Small intestine (tissue), 7 donors: ENCODE data around the gene ZNF519. TPM values are rescaled to one million over a fixed set of nuclear protein-coding genes. Genes with fewer than 3 reads are reported as not detected.
A peak's percentile ranks its signal among the peaks of the same experiment; 100 is the strongest.
"Not testable (repeated sequence)": the region's sequence is repeated elsewhere in the genome, so short reads cannot be mapped to it uniquely, and the experiment has no call there.

Experiments used
- DNase-seq, 2 donors: peaks; one replicate each; pipeline versions ENCODE4 v3.0.0 to v3.0.0-alpha.2; 2013
- FAIRE-seq: peaks from 2 replicates; lab custom pipeline; 2012; peaks lifted over from hg19 to GRCh38; lab: Jason Lieb, UNC
- H3K27ac ChIP-seq, 3 donors: one replicate each; pipeline ENCODE4 v1.5.1; 2013; ENCODE audit warnings: low read length in 2 of 3, mild to moderate bottlenecking in 2 of 3, control low read depth in 1 of 3, inconsistent platforms in 1 of 3, low read depth in 1 of 3, moderate library complexity in 1 of 3
- H3K27me3 ChIP-seq, 3 donors: one replicate each; pipeline ENCODE4 v1.6.1; 2013; ENCODE audit warnings: low read length in 3 of 3, inconsistent platforms in 1 of 3; ENCODE audit not compliant: control insufficient read depth in 3 of 3, insufficient read depth in 3 of 3
- H3K36me3 ChIP-seq, 3 donors: one replicate each; pipeline ENCODE4 v1.6.1; 2013; ENCODE audit warnings: low read length in 3 of 3, inconsistent platforms in 1 of 3, low read depth in 1 of 3, mild to moderate bottlenecking in 1 of 3, moderate library complexity in 1 of 3; ENCODE audit not compliant: control insufficient read depth in 3 of 3, insufficient read depth in 2 of 3
- H3K4me1 ChIP-seq, 3 donors: one replicate each; pipeline ENCODE4 v1.6.1; 2013; ENCODE audit warnings: low read length in 2 of 3, inconsistent platforms in 1 of 3, low read depth in 1 of 3, mild to moderate bottlenecking in 1 of 3, moderate library complexity in 1 of 3; ENCODE audit not compliant: control insufficient read depth in 3 of 3, insufficient read depth in 2 of 3
- H3K4me3 ChIP-seq, 3 donors: one replicate each; pipeline ENCODE4 v1.5.1; 2013; ENCODE audit warnings: low read length in 3 of 3, control low read depth in 1 of 3, inconsistent platforms in 1 of 3, low read depth in 1 of 3, mild to moderate bottlenecking in 1 of 3, moderate library complexity in 1 of 3
- H3K9me3 ChIP-seq, 2 donors: one replicate each; pipeline ENCODE4 v1.6.1; 2013; ENCODE audit warnings: low read depth in 1 of 2, low read length in 1 of 2; ENCODE audit not compliant: control insufficient read depth in 2 of 2, insufficient read depth in 1 of 2
- WGBS, 3 donors: extraction: QIAGEN DNeasy Blood & Tissue Kit; methylation state at CpG; one replicate each; pipeline ENCODE4 v1.1.7; 2013; 5-methylcytosine and 5-hydroxymethylcytosine counted together
- polyA plus RNA-seq, 4 donors: library from polyadenylated mRNA; stranded (reverse) in 3 of 4; unstranded in 1 of 4; fragments of 200-250 nt in 3 of 4; fragments of 120-200 nt in 1 of 4; gene quantifications; one replicate each; pipeline versions ENCODE4 v1.2.1 to v1.2.3, GENCODE V29; 2013
- donor health status: healthy with polysubstance abuse.
- donor health status: control.
- donor health status: control.
- donor health status: Bipolar disorder and iron deficiency.
- donor health status: healthy.

Gene ZNF519
- polyA plus RNA-seq, 4 donors: under 0.01 to 7.2 (median 2.3) TPM; not detected in 1

DNA sequence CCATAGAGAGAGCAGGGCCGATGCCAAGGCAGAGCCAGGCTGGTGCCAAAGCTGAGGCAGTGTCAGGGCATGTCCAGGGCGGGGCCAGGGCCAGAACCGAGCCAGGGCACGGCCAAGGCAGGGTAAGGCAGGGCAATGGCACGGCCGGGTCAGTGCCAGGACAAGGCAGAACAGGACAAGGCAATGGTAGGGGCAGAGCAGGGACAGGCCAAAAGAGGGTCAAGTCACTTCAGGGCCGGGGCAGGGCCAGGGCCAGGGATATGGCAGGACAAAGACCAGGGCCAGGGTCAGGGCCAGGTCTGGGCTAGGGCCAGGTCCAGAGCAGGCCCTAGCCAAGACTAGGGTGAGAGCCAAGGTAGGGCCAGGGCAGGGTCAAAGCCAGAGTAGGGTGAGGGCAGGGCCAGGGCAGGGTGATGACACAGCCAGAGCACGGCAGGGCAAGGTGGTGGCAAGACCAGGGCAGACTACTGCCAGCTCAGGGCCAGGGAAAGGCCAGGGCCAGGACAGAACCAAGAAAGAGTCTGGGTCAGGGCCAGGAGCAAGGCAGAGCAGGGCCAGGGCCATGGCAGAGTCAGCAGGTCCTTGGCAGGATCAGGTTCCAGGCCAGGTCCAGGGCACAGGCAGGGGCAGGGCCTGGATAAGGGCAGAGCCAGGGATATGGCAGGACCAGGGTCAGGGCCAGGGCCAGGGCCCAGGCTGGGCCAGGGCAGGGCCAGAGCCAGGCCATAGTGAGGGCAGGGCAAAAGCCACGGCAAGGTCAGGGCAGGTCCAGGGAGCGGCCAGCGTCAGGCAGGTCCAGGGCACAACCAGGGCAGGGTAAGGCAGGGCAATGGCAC, 41.1 kb upstream of the ZNF519 start:
- not testable (repeated sequence) for H3K27ac ChIP-seq, DNase-seq, H3K9me3 ChIP-seq, H3K4me1 ChIP-seq, H3K27me3 ChIP-seq, H3K4me3 ChIP-seq, H3K36me3 ChIP-seq, FAIRE-seq
- 58 to 82% (median 69%) methylated on average over 10 to 11 of the region's 11 CpGs for WGBS, 3 donors

GRCh38 chr18:14172142-14173115, 40.2 kb upstream of the ZNF519 start:
- not testable (repeated sequence) for H3K36me3 ChIP-seq, H3K4me3 ChIP-seq, H3K9me3 ChIP-seq, H3K27me3 ChIP-seq, H3K27ac ChIP-seq, FAIRE-seq, DNase-seq, H3K4me1 ChIP-seq
- WGBS, 3 donors: 87 to 98% (median 90%) methylated on average over 5 to 6 of the region's 6 CpGs

DNA sequence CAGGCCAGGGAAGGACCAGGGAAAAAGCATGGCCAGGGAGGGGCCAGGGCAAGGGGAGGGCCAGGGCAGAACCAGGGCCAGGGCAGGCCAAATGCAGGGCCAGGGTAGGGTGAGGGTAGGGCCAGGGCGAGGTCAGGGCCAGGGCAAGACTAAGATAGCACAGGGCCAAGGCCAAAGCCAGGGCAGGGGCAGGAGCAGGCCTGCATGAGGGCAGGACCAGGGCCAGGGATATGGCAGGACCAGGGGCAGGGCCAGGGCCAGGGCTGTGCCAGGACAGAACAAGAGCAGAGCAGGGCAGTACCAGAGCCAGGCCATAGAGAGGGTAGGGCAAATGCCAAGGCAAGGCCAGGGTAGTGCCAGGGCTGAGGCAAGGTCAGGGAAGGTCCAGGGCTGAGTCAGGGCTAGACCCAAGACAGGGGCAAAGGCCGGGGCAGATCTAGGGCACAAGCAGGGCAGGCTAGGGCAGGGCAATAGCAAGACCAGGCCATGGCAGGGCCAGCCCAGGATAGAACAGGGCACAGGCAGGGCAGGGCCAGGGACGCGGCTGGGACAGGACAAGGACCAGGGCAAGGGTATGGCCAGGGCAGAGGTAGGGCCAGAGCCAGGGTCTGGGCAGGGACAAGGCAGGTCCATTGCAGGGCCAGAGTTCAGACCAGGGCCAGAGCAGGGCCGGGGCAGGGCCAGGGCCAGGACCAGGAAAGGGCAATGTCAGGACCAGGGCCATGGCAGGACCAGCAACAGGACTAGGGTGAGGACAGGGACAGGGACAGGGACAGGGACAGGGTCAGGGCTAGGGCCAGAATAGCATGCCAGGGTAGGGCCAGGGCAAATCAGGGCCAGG, 39.3 kb upstream of the ZNF519 start:
- 80 to 85% (median 84%) methylated on average over 5 of the region's 5 CpGs for WGBS, 3 donors
- H3K27me3 ChIP-seq, H3K27ac ChIP-seq, H3K36me3 ChIP-seq, H3K9me3 ChIP-seq, FAIRE-seq, DNase-seq, H3K4me3 ChIP-seq, H3K4me1 ChIP-seq: not testable (repeated sequence)

DNA sequence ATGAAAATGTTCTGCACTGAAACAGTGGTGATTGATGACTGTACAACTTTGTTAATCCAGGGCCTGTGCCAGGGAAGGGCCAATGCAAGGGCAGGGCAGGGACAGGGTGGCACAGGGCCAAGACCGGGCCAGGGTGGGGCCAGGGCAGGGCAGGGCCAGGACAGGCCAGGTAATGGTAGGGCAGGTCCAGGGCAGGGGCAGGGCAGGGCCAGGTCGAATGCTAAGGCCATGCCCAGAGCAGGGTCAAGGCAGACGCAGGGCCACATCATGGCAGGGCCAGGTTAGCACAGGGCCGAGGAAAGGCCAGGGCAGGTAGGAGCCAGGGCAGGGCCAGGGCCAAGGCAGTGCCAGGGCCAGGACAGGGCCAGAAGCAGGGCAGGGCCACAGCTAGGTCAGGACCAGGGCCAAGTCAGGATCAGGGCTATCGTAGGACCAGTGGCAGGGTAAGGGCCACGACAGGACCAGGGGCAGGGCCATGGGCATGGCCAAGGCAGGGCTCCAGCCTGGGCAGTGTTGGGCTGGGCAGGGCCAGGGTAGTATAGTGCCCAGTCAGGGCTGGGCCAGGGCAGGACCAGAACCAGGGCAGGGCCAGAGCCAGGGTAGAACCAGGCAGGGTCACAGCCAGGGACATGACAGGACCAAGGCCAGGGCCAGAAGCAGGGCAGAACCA, 38.3 kb upstream of the ZNF519 start:
- not testable (repeated sequence) for H3K4me1 ChIP-seq, H3K4me3 ChIP-seq, H3K27me3 ChIP-seq, H3K36me3 ChIP-seq, H3K27ac ChIP-seq, H3K9me3 ChIP-seq, FAIRE-seq
- 46 to 71% (median 59%) methylated on average over 5 to 6 of the region's 6 CpGs for WGBS, 3 donors
- DNase-seq: peak in 1 of 2 donors; percentile 49

- H3K4me3 ChIP-seq, H3K27me3 ChIP-seq, FAIRE-seq, H3K36me3 ChIP-seq, DNase-seq, H3K9me3 ChIP-seq, H3K4me1 ChIP-seq, H3K27ac ChIP-seq: not testable (repeated sequence)
- 54 to 65% (median 60%) methylated on average over 8 of the region's 8 CpGs for WGBS, 3 donors
These were observed 30.7 kb upstream of the ZNF519 start for GRCh38 chr18:14162915-14163314.

DNA sequence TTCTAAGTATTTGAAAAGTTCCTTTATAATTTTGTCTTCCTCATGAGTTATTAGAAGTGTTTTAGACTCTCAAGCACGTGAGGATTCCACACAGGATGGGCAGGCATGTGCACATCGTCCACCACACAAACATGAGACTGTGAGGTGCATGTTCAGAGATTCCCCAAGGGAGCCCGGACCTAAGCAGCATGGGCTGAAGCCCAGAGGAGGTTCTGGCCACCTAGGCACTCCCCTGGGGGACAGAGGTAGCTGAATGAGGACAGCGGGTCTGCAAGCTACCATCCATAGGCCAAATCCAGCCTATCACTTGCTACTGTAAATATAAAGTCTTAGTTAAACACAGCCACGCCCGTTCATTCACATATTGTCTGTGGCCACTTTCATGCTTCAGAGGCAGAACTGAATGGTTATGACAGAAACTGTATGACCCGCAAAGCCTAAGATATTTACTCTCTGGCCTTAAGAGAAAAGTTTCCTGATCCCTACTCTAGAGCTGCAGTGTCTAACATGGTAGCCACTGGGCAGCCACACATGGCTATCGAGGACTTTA, 19.4 kb upstream of the ZNF519 start:
- not testable (repeated sequence) for H3K36me3 ChIP-seq, H3K4me1 ChIP-seq, DNase-seq, H3K27ac ChIP-seq, H3K9me3 ChIP-seq, H3K4me3 ChIP-seq, FAIRE-seq, H3K27me3 ChIP-seq
- 45 to 74% (median 56%) methylated on average over 6 to 8 of the region's 8 CpGs for WGBS, 3 donors

DNA sequence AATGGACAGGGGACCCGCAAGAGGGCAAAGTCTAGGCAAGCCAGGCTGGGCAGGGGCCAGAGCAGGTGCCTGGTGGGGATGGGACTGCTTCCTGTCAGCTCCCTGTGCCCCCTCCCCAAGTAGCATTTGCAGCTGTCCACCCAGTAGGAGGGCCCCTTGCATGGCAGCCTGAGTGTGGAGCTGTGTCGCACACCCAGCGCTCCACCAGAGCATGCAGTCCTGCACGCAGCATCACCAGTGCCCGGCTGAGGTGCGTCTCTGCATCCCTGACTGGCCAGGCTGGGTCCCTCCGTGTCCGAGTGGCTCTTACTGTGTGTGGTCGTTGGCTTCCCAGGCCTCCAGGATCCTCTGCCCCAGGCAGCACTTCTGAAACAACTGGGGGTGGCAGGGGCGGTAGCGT, 18.5 kb upstream of the ZNF519 start:
- DNase-seq, H3K27ac ChIP-seq: not testable (repeated sequence)
- WGBS, 3 donors: 82 to 91% (median 87%) methylated on average over 9 to 11 of the region's 11 CpGs

More for the DNA sequence above, 18.5 kb upstream of the ZNF519 start:
- H3K4me3 ChIP-seq, H3K27me3 ChIP-seq, FAIRE-seq, H3K4me1 ChIP-seq, H3K9me3 ChIP-seq, H3K36me3 ChIP-seq: not testable (repeated sequence)
